K562 (cell line): ENCODE results near the gene DNAH9. TPM values are rescaled to one million over a fixed set of nuclear protein-coding genes. Genes with fewer than 3 reads are reported as not detected.

Experiments used
- ATF1 ChIP-seq, 2 experiments: fragments of 450-650 bp in 1 of 2; IDR thresholded peaks; 2 replicates each; pipeline ENCODE4 v1.6.1; 2016; ENCODE audit warnings: missing compliant biosample characterization in 1 of 2, missing genetic modification characterization in 1 of 2
- CREM ChIP-seq: IDR thresholded peaks from 2 replicates; pipeline ENCODE4 v1.6.1; 2014; ENCODE audit warnings: antibody characterized with exemption, low read depth
- CSDE1 ChIP-seq, 2 experiments: fragments of 450-650 bp; IDR thresholded peaks; 2 replicates each; pipeline ENCODE4 v1.6.1; 2016; ENCODE audit warnings: mild to moderate bottlenecking in 1 of 2
- CXXC5 ChIP-seq: fragments of 250-450 bp; sonication (Bioruptor Pico); IDR thresholded peaks from 2 replicates; pipeline ENCODE4 v1.8.0; 2022; ENCODE audit warnings: inconsistent platforms, mild to moderate bottlenecking, moderate library complexity
- EGR1 ChIP-seq: fragments of 450-650 bp; conservative IDR thresholded peaks from 2 replicates; pipeline ENCODE4 v1.6.1; 2017; ENCODE audit warnings: mild to moderate bottlenecking
- HDAC1 ChIP-seq, 2 experiments: fragments of 450-650 bp; IDR thresholded peaks; 2 replicates each; pipeline ENCODE4 v1.6.1; 2016 to 2017; ENCODE audit warnings: inconsistent platforms in 1 of 2, mild to moderate bottlenecking in 1 of 2, moderate library complexity in 1 of 2
- LCOR ChIP-seq: sonication (generic); formaldehyde crosslinking; IDR thresholded peaks from 2 replicates; pipeline ENCODE4 v1.8.0; 2022; ENCODE audit warnings: mild to moderate bottlenecking, missing genetic modification reagents
- MXI1 ChIP-seq: IDR thresholded peaks from 2 replicates; pipeline ENCODE4 v1.6.1; 2011; ENCODE audit warnings: low read depth, mild to moderate bottlenecking, improper control_type of control experiment, low read length
- PHF8 ChIP-seq: fragments of 200-600 bp; sonication (generic); IDR thresholded peaks from 2 replicates; pipeline ENCODE4 v1.6.1; 2012; ENCODE audit warnings: mixed run types, mild to moderate bottlenecking, inconsistent platforms, low read length, moderate library complexity, borderline replicate concordance
- RFX1 ChIP-seq: fragments of 450-650 bp; IDR thresholded peaks from 2 replicates; pipeline ENCODE4 v1.6.1; 2016; ENCODE audit warnings: mild to moderate bottlenecking, moderate library complexity
- RFX5 ChIP-seq: IDR thresholded peaks from 2 replicates; pipeline ENCODE4 v1.6.1; 2011; ENCODE audit warnings: low read depth, mild to moderate bottlenecking, improper control_type of control experiment, low read length
- SAP30 ChIP-seq: fragments of 200-600 bp; sonication (generic); IDR thresholded peaks from 2 replicates; pipeline ENCODE4 v1.6.1; 2012; ENCODE audit warnings: borderline replicate concordance, low read depth, mild to moderate bottlenecking, moderate library complexity, low read length, control low read depth, inconsistent platforms; ENCODE audit not compliant: insufficient read depth, poor library complexity, severe bottlenecking
- SMAD1 ChIP-seq: fragments of 150-350 bp; IDR thresholded peaks from 2 replicates; pipeline ENCODE4 v1.6.1; 2014; ENCODE audit warnings: low read length, low read depth; ENCODE audit not compliant: partially characterized antibody
- TFAP4 ChIP-seq: sonication (generic); formaldehyde crosslinking; IDR thresholded peaks from 2 replicates; pipeline ENCODE4 v1.8.0; 2022; ENCODE audit warnings: missing genetic modification reagents, mild to moderate bottlenecking, moderate library complexity, borderline replicate concordance
- THAP7 ChIP-seq: fragments of 250-450 bp; sonication (Bioruptor Pico); IDR thresholded peaks from 2 replicates; pipeline ENCODE4 v1.5.0; 2021
- ZNF431 ChIP-seq: sonication (generic); formaldehyde crosslinking; IDR thresholded peaks from 2 replicates; pipeline ENCODE4 v1.8.0; 2022; ENCODE audit warnings: mild to moderate bottlenecking, missing genetic modification reagents
- polyA plus RNA-seq, 8 experiments: library from polyadenylated mRNA; depleted of rRNA in 4 of 8; stranded (reverse) in 5 of 8; unstranded in 3 of 8; fragments of >200 nt; fragmentation: Nextera tagmentation in 2 of 8; fragmentation: Illumina TruSeq in 1 of 8; extraction: Ambion mirVana in 2 of 8; extraction: Trizol in 1 of 8; gene quantifications; 2 replicates each; pipeline versions ENCODE4 v1.2.1 to v1.2.3, GENCODE V29; 2011 to 2014; ENCODE audit warnings: inconsistent platforms in 1 of 8, missing spikeins in 1 of 8
- total RNA-seq, 7 experiments: library from RNA; depleted of rRNA in 6 of 7; stranded (reverse); fragments of >200 nt in 6 of 7; fragmentation: Illumina TruSeq in 2 of 7; extraction: Trizol in 2 of 7; gene quantifications; 2 replicates each; pipeline versions ENCODE4 v1.2.1 to v1.2.3, GENCODE V29; 2011 to 2021; ENCODE audit warnings: low replicate concordance in 1 of 7
- TF ChIP-seq, protein P1 (sequence below): fragments of 450-650 bp; IDR thresholded peaks from 2 replicates; pipeline ENCODE4 v1.6.1; 2016

Gene DNAH9
- total and polyA plus RNA-seq, 9 of the 15 experiments (the other 6 are each of a cell fraction or from before 2014, with no cell fraction given): not detected

DNA sequence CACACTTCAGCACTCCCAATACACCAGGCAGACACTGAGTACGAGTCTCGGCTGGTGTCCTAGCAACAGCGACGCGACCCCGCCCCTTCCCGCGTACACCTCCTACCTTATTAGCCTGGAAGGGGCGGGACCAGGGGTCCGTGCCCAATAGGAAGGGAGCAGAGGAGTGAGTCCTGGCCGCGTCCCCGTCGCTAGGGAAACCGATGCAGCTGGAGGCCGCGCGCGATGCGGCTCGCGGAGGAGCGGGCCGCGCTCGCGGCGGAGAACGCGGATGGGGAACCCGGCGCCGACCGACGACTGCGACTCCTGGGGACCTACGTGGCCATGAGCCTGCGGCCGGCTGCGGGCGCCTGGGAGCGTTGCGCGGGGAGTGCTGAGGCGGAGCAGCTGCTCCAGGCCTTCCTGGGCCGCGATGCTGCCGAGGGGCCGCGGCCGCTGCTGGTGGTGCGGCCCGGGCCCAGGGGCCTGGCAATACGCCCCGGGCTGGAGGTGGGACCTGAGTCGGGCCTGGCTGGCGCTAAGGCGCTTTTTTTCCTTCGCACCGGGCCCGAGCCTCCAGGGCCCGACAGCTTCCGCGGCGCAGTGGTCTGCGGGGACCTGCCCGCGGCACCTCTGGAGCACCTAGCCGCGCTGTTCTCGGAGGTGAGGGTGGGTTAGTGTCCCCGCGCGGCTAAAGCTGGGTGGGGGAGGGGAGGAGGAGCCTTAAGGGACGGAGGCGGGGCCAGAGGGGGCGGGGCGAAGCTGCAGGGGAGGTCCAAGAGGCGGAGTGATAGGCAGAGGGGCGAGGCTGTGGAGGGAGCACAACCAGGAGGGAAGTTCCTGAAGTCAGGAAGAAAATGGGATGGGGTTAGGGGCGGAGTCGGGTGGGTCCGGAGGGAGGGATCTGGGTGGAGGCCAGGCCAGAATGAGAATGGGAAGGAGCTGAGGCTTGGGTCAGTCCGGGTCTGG is at the start of gene DNAH9 (continued):
- TF ChIP-seq, protein P1, sequence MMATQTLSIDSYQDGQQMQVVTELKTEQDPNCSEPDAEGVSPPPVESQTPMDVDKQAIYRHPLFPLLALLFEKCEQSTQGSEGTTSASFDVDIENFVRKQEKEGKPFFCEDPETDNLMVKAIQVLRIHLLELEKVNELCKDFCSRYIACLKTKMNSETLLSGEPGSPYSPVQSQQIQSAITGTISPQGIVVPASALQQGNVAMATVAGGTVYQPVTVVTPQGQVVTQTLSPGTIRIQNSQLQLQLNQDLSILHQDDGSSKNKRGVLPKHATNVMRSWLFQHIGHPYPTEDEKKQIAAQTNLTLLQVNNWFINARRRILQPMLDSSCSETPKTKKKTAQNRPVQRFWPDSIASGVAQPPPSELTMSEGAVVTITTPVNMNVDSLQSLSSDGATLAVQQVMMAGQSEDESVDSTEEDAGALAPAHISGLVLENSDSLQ: 0 out of 2 replicates have a peak, but pooled peaks have one; percentile 15
- TF ChIP-seq TFAP4 (CRISPR knock-in tag) (peak; percentile 90), CREM (0 out of 2 replicates have a peak, but pooled peaks have one; percentile 8), LCOR (CRISPR knock-in tag) (no peak), PHF8 (peak; percentile 22; the same call in 1 of the 2 replicates), ZNF431 (CRISPR knock-in tag) (no peak), RFX1 (peak; percentile 94), HDAC1 (IDR thresholded peaks at IDR 0.05) (peak in 1 of 2 experiments; percentile 59; a peak in 2 of 4 replicates), CSDE1 (IDR thresholded peaks at IDR 0.05) (0 out of 4 replicates have a peak, but pooled peaks of 1 of the 2 experiments have one; percentile 40), SMAD1 (no peak), THAP7 (CRISPR knock-in tag) (no peak), RFX5 (no peak), CXXC5 (CRISPR knock-in tag) (peak; percentile 23; the same call in 1 of the 2 replicates), MXI1 (peak; percentile 78; the same call in 1 of the 2 replicates), ATF1 (CRISPR knock-in tag; IDR thresholded peaks at IDR 0.05) (no peak), ATF1 (tag; IDR thresholded peaks at IDR 0.05) (0 out of 2 replicates have a peak, but pooled peaks have one; percentile 28), EGR1 (no peak), SAP30 (peak; percentile 56)
- TF ChIP-seq, all 486 proteins: peak for 16
